IgD-negative memory B cell (primary cell): ENCODE results near the gene DUSP28. TPM values are rescaled to one million over a fixed set of nuclear protein-coding genes. Genes with fewer than 3 reads are reported as not detected.

Experiments used
- polyA plus RNA-seq: library from polyadenylated mRNA; unstranded; fragments of 300-500 nt; fragmentation: Illumina TruSeq; gene quantifications from one replicate; pipeline ENCODE4 v1.2.3, GENCODE V29; 2021

DUSP28 gene
- polyA plus RNA-seq, 1 donor from 2014 or later = 23.4 TPM

Other genes with a start within 250 kb of the DUSP28 start
- gene GPC1, start 124.7 kb upstream of the DUSP28 start, polyA plus RNA-seq = 0.26 TPM
- 18.4 TPM for gene ANKMY1, start 2.4 kb upstream of the DUSP28 start, polyA plus RNA-seq
- gene RNPEPL1, start 8.1 kb downstream of the DUSP28 start, polyA plus RNA-seq = 22.6 TPM
- 18.2 TPM for gene CAPN10, start 26.4 kb downstream of the DUSP28 start, polyA plus RNA-seq
- not detected for gene GPR35, start 65.1 kb downstream of the DUSP28 start, polyA plus RNA-seq
- not detected for gene AQP12B, start 122.5 kb downstream of the DUSP28 start, polyA plus RNA-seq
- not detected for gene AQP12A, start 131.5 kb downstream of the DUSP28 start, polyA plus RNA-seq